GM03348 (cell line): ENCODE measurements around the gene UBTFL1.
"Not testable (repeated sequence)": the region's sequence is repeated elsewhere in the genome, so short reads cannot be mapped to it uniquely, and the experiment has no call there.

Source experiments
- DNase-seq: peaks from one replicate; pipeline ENCODE4 v3.0.0; 2012; ENCODE audit warnings: low spot score

Gene UBTFL1

DNA sequence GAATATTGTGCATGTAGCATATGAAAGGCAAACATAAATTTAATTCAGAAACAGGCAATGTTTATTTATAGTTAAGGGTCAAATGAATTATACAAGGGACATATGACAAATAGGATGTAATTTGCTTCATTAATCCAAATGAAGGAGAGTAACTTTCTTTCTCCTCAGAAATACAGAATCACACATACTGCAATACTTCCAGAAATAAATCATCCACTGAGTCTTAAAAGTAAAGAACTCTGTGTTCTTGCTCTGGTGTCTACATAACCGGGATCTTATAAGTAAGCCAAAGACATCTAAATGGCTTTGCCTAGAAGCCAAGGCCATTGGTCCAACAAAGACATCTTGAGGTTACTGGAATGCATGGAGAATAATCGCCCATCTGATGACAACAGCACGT lies at the start of gene UBTFL1:
Gene UBTFL1, plus strand, starts transcription at position 301 of the 400 bp plus-strand sequence. Its CDS starts 0 bp downstream, at position 301.
- not testable (repeated sequence) for DNase-seq

GRCh38 chr11:90051591-90052209 lies 34.0 kb upstream of the UBTFL1 start:
- DNase-seq, result not testable (repeated sequence)

DNA sequence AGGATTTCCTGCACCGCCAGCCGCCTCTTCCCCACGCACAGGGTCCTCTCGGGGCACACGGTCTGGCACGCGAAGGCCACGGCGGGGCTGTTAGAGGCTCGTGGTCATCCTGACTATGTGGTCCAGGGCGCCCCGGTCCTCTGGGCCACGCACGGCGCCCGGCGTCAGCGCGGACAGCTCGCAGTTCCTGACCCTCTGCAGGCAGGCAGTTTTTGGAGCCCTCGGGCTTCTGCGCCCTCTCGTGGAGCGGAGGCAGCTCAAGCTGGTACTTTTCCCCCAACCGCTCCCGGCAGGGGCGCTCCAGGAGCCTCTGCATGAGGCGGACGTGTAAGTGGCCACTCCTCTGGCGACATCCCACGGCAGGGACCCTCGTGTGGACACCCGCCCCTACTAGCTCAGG lies 33.4 kb upstream of the UBTFL1 start:
- DNase-seq, result not testable (repeated sequence)

- DNase-seq, result not testable (repeated sequence)
Observed at GRCh38 chr11:90053545-90053944, 32.2 kb upstream of the UBTFL1 start.

GRCh38 chr11:90088731-90089130 lies 3.0 kb downstream of the UBTFL1 start:
- DNase-seq, result not testable (repeated sequence)

GRCh38 chr11:90095230-90095924 lies 9.6 kb downstream of the UBTFL1 start:
- not testable (repeated sequence) for DNase-seq

- DNase-seq, result not testable (repeated sequence)
Observed at GRCh38 chr11:90098261-90098660, 12.5 kb downstream of the UBTFL1 start.

- no peak for DNase-seq
Observed at GRCh38 chr11:90100431-90100830, 14.7 kb downstream of the UBTFL1 start.

DNA sequence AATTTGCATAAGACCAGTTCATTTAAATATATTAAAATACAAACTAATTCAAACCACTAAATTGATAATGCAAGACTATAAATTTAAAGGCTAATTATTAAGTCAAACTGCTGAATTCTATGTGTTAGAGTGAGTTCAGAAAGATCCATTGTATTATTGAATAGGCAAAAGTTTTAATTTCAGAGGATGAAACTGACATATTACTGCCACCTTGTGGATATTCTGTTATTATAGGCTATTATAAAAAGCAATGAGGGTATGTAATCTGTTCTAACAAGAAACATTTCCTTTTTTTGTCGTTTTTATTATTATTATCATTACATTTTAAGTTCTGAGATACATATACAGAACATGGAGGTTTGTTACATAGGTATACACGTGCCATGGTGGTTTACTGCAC lies 27.8 kb downstream of the UBTFL1 start:
- peak; percentile 3 for DNase-seq

GRCh38 chr11:90120191-90120590 lies 34.4 kb downstream of the UBTFL1 start:
- DNase-seq, result no peak

DNA sequence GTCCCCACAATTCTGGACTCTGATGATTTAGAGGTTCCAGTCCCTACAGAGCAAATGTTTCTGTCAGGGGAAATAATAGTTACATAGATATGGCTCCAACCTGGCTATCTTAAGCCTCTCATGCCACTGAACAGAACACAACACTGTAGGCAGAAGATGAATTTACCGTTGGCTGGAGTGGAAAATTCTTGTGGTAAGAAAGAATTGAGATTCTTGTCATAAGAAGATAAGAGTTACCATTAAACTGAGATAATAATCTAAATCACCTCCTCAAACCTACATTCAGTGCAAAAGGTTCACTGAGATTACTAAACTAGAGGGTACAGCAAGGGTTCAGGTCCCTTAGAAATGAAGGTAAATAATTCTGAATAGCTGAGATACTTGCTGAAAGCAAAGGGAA lies 38.6 kb downstream of the UBTFL1 start:
- no peak for DNase-seq

GRCh38 chr11:90124946-90125345 lies 39.2 kb downstream of the UBTFL1 start:
- no peak for DNase-seq

DNA sequence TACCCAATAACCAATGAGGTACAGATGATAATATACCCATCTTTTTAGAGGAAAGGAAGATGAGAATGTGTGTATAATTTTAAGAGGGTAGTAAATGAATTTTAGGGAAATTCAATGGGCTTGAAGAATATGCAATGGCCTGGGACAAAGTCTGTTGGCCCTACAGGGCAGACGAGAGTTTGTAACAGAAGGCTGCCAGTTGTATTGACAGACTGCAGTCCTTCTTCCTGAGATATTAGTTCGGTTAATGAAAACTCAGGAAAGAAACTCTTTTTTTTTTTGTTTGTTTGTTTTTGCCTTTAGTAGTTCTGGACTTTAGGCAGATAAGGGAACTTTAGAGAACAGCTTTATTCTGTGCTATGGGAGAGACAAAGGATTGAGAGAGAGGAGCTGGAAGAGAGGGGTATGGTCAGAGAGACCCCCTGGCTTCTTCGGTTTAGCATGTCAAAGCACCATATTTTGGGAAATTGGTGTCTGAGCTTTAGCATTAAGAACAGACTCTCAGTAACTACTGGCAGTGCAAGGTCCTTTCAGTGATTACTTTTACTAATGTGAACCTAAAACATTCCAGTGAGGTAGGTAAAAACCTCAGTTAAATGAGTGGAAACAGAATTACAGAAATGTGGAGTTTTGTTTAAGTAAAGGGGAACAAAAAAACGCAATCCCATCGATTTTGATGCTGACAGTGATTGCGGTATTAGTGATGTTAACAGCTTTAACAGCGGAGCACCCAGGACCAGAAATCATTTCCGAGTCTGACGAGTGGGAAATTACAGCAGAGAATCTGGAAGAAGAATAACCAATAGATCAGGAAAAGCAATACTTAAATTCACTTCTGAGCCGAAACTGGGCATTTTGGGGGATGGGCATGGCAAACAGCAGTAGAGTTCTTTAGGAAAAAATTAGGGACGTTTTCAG lies 48.1 kb downstream of the UBTFL1 start:
- no peak for DNase-seq

DNA sequence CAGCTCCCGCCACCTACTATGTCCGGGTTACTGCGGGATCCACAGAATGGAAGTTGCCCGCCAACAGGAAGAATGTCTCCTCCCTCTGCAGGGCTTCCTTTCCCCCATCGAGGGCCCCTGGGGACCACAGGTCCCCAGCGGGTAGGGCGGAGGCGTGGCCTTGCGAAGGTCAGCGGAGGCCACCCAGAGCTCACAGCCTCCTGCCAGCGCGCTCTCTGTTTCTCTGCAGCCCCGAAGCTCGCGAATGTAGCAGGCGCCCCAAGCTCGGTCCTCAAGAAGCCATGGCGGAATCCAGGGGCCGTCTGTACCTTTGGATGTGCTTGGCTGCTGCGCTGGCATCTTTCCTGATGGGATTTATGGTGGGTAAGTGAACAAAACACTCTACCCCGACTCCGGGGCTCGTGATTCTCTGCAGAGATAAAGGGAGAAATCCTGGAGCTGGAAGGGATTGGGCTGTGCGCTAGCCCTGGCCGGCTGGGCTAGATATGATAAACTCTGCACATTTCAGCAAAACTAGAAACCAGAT lies 48.8 kb downstream of the UBTFL1 start, which contains the start of gene NAALAD2:
Gene NAALAD2, plus strand, starts transcription at position 186 of the 526 bp plus-strand sequence. Its CDS starts 96 bp downstream, at position 282.
- peak; percentile 47 for DNase-seq

DNA sequence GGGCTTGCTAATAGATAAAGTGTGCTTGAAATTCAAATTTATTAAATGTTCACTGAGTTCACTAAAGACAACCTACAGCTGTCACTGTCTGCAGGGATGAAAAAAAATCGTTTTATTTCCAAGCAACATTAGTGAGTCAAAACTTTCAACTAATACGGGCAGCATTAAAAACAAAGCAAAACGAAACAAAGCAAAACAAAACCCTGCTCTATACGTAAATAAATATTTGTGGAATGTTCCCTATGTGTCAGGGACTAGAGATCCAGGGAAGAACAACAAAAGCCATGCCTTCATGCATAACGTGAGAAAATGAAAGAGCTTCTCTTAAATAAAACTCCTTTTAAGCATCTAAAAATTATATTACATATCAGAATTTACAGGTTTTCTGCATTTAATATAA lies 49.3 kb downstream of the UBTFL1 start:
- DNase-seq, result peak; percentile 4
